Tibial artery (tissue), 4 donors: ENCODE results near the gene RAB33A.

Experiments
- DNase-seq, 2 donors: peaks; one replicate each; pipeline ENCODE4 v3.0.0-alpha.2; 2019
- H3K27ac ChIP-seq, 2 donors: fragments of 200-600 bp; sonication (generic) in 1 of 2; 1 replicate in 1 of 2; 2 replicates in 1 of 2; pipeline ENCODE4 v1.5.1; 2018 to 2019; ENCODE audit warnings: mild to moderate bottlenecking in 1 of 2
- H3K27me3 ChIP-seq, 2 donors: fragments of 200-600 bp; sonication (generic) in 1 of 2; one replicate each; pipeline versions ENCODE4 v1.5.1 to v1.6.0; 2016 to 2019
- H3K36me3 ChIP-seq, 3 donors: fragments of 200-600 bp; sonication (generic) in 2 of 3; one replicate each; pipeline ENCODE4 v1.5.1; 2016 to 2019; ENCODE audit warnings: mild to moderate bottlenecking in 2 of 3
- H3K4me1 ChIP-seq, 4 donors: fragments of 200-600 bp; sonication (generic) in 2 of 4; 1 replicate in 3 of 4; 2 replicates in 1 of 4; pipeline ENCODE4 v1.5.1; 2016 to 2019
- H3K4me3 ChIP-seq, 2 donors: fragments of 200-600 bp; sonication (generic) in 1 of 2; 1 replicate in 1 of 2; 2 replicates in 1 of 2; pipeline ENCODE4 v1.5.1; 2018 to 2019; ENCODE audit warnings: mild to moderate bottlenecking in 2 of 2
- H3K9me3 ChIP-seq, 3 donors: fragments of 200-600 bp; sonication (generic) in 1 of 3; one replicate each; pipeline ENCODE4 v1.5.1; 2016 to 2019
- CTCF ChIP-seq, 2 experiments: fragments of 200-600 bp in 1 of 2; fragments of 450-650 bp in 1 of 2; IDR thresholded peaks; one replicate each; pipeline ENCODE4 v1.5.1; 2017 to 2019; ENCODE audit warnings: antibody characterized with exemption in 2 of 2, mild to moderate bottlenecking in 1 of 2, moderate library complexity in 1 of 2
- intact Hi-C: fragments of 100-400 bp; cut with DNase I; formaldehyde crosslinking; loops from one replicate; pipeline ENCODE4 v1.15.0; 2023; ENCODE audit warnings: low total_unique reads

The RAB33A gene

DNA sequence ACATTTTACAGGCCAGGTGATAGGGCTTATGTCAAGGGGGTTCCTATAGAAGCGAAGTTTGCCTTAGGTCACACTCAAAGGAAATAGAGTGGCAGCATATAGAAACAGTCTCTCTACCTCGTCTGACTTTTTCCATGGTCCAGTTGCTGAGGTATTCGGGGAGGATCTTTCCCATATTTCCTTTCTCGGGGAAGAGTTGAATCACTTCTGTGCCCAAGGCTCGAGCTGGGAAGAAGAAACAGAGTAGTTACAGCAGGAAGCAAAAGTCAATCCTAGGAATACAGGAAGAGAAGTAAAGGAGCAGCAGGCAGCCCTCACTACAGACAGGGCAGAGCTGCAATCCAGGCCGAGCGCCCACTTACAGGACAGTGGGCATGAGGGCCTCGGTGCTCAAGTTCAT lies 34.8 kb upstream of the RAB33A start:
- Histone ChIP-seq H3K4me3 (no peak overlapping the region), H3K27ac (no peak overlapping the region), H3K4me1 (no peaks in the 10 kb centered on the region), H3K27me3 (no peaks in the 10 kb centered on the region), H3K36me3 (peaks cover 8 to 67% (median 31%) of the 10 kb centered on the region in 3 donors), H3K9me3 (no peaks in the 10 kb centered on the region)
- no peak for DNase-seq
- TF ChIP-seq CTCF (IDR thresholded peaks at IDR 0.05), result no peak
- intact Hi-C loops, result no loop called here

- no peak overlapping the region for H3K4me3 ChIP-seq
- TF ChIP-seq CTCF (IDR thresholded peaks at IDR 0.05), result no peak
- DNase-seq, result no peak
- intact Hi-C loops, result no loop called here
- no peaks in the 10 kb centered on the region for H3K27me3 ChIP-seq
- no peak overlapping the region for H3K27ac ChIP-seq
- H3K9me3 ChIP-seq, result no peaks in the 10 kb centered on the region
- peaks cover 8 to 67% (median 17%) of the 10 kb centered on the region in 3 donors for H3K36me3 ChIP-seq
- no peaks in the 10 kb centered on the region for H3K4me1 ChIP-seq
These were observed 32.1 kb upstream of the RAB33A start for GRCh38 chrX:130139474-130140201.

GRCh38 chrX:130144509-130144908 lies 27.3 kb upstream of the RAB33A start:
- no peaks in the 10 kb centered on the region for H3K27me3 ChIP-seq
- no peak overlapping the region for H3K4me3 ChIP-seq
- H3K4me1 ChIP-seq, result no peaks in the 10 kb centered on the region
- no peak for TF ChIP-seq CTCF (IDR thresholded peaks at IDR 0.05)
- H3K9me3 ChIP-seq, result no peaks in the 10 kb centered on the region
- H3K36me3 ChIP-seq, result peaks cover 0 to 79% (median 4%) of the 10 kb centered on the region in 3 donors
- DNase-seq, result no peak
- intact Hi-C loops, result no loop called here
- H3K27ac ChIP-seq, result no peak overlapping the region

DNA sequence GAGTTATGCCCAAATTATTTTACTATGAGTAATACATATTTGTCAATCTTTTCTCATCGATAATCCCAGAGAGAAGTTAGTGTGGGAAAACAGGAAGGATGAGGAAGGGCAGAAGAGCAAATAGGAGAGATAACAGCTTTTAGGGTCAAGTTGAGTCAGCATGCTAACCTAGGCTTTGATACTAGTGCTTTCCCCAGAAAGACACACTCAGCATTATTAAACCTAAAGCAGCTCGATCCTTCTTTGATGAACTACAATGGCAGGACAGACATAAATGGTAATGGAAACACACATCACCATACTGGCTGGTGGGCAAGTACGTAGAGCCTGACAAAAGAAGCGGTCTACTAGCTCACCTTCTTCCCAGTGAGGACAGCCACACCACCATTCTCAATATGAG lies 26.6 kb upstream of the RAB33A start:
- no peak for TF ChIP-seq CTCF (IDR thresholded peaks at IDR 0.05)
- H3K4me1 ChIP-seq, result no peaks in the 10 kb centered on the region
- H3K9me3 ChIP-seq, result no peaks in the 10 kb centered on the region
- no peak for DNase-seq
- H3K27ac ChIP-seq, result no peak overlapping the region
- no peaks in the 10 kb centered on the region for H3K27me3 ChIP-seq
- no peak overlapping the region for H3K4me3 ChIP-seq
- peaks cover 0 to 72% (median 4%) of the 10 kb centered on the region in 3 donors for H3K36me3 ChIP-seq
- intact Hi-C loops, result no loop called here

DNA sequence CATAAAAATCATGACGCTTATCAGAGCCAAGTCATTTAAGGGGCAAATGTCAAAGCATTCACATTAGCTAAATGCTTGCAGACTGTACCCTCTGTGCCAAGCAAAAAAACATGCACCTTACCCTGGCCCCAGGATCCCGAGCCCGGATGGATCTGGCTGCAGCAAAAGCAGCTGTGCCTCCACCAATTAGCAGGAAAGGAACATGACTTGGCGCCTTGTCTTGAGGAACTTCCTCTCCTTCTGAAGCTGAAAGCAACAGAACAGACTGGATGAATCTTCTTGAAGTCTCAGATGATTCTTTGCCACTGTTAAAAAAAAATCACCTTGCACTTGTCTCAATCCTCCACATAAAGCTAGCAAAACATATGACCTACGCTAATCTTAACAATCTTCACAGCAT lies 24.1 kb upstream of the RAB33A start:
- H3K4me3 ChIP-seq, result no peak overlapping the region
- no peaks in the 10 kb centered on the region for H3K4me1 ChIP-seq
- DNase-seq, result no peak
- intact Hi-C loops, result no loop called here
- peaks cover 0 to 50% (median 4%) of the 10 kb centered on the region in 3 donors for H3K36me3 ChIP-seq
- H3K9me3 ChIP-seq, result no peaks in the 10 kb centered on the region
- H3K27me3 ChIP-seq, result no peaks in the 10 kb centered on the region
- H3K27ac ChIP-seq, result no peak overlapping the region
- TF ChIP-seq CTCF (IDR thresholded peaks at IDR 0.05), result no peak
